ENCODE data around the gene MYLK. TPM values are rescaled to one million over a fixed set of nuclear protein-coding genes. Genes with fewer than 3 reads are reported as not detected.

The MYLK gene
- total RNA-seq, 1 donor from 2014 or later: 50.5 TPM

GRCh38 chr3:123876858-123877257, 7.3 kb downstream of the MYLK start:
- TF ChIP-seq CTCF (IDR thresholded peaks at IDR 0.05; ENCODE audit: insufficient read depth, low read depth, low read length) (peak; percentile 5), EZH2 (IDR thresholded peaks at IDR 0.05; ENCODE audit: insufficient read depth, low read length) (no peak)
- Histone ChIP-seq H3K4me1 (ENCODE audit: insufficient read depth, low read length) (peaks cover 11% of the 10 kb centered on the region), H3K9ac (ENCODE audit: low read length) (no peak overlapping the region), H3K4me2 (ENCODE audit: low read length) (no peak overlapping the region), H3K79me2 (ENCODE audit: insufficient read depth, low read length) (peaks cover 83% of the 10 kb centered on the region), H3K27ac (ENCODE audit: low read depth, low read length) (no peak overlapping the region), H3K36me3 (ENCODE audit: insufficient read depth, low read length) (peaks cover 12% of the 10 kb centered on the region), H3K9me3 (ENCODE audit: insufficient read depth, low read depth, low read length) (no peaks in the 10 kb centered on the region), H3K27me3 (ENCODE audit: insufficient read depth, low read length) (no peaks in the 10 kb centered on the region), H2AFZ (ENCODE audit: low read depth, low read length) (no peak overlapping the region), H3K4me3 (ENCODE audit: insufficient read depth, low read depth, low read length) (no peak overlapping the region), H4K20me1 (ENCODE audit: insufficient read depth, low read length) (peaks cover 14% of the 10 kb centered on the region)
- Mint-ChIP-seq H3K4me3 (ENCODE audit: unreplicated experiment) (no peak overlapping the region), H3K4me1 (ENCODE audit: low read depth, unreplicated experiment) (peaks cover 8% of the 10 kb centered on the region), H3K9me3 (ENCODE audit: unreplicated experiment) (no peaks in the 10 kb centered on the region), H3K36me3 (ENCODE audit: low read depth, unreplicated experiment) (peaks cover 25% of the 10 kb centered on the region), H3K27me3 (ENCODE audit: low read depth, unreplicated experiment) (no peaks in the 10 kb centered on the region), H3K27ac (ENCODE audit: unreplicated experiment) (no peak overlapping the region)
- FAIRE-seq (no peak), DNase-seq (ENCODE audit: low read depth) (no peak)

GRCh38 chr3:123872621-123873020, 11.5 kb downstream of the MYLK start:
- no peak for TF ChIP-seq EZH2 (IDR thresholded peaks at IDR 0.05; ENCODE audit: insufficient read depth, low read length)
- TF ChIP-seq CTCF (IDR thresholded peaks at IDR 0.05; ENCODE audit: insufficient read depth, low read depth, low read length): no peak
- Mint-ChIP-seq H3K36me3 (ENCODE audit: low read depth, unreplicated experiment) (peaks cover 21% of the 10 kb centered on the region), H3K4me1 (ENCODE audit: low read depth, unreplicated experiment) (peaks cover 13% of the 10 kb centered on the region), H3K4me3 (ENCODE audit: unreplicated experiment) (no peak overlapping the region), H3K9me3 (ENCODE audit: unreplicated experiment) (peaks cover 3% of the 10 kb centered on the region), H3K27ac (ENCODE audit: unreplicated experiment) (no peak overlapping the region), H3K27me3 (ENCODE audit: low read depth, unreplicated experiment) (no peaks in the 10 kb centered on the region)
- Histone ChIP-seq H3K79me2 (ENCODE audit: insufficient read depth, low read length) (peaks cover 89% of the 10 kb centered on the region), H3K4me2 (ENCODE audit: low read length) (peak overlapping the region; percentile 4), H3K9ac (ENCODE audit: low read length) (no peak overlapping the region), H3K9me3 (ENCODE audit: insufficient read depth, low read depth, low read length) (no peaks in the 10 kb centered on the region), H3K36me3 (ENCODE audit: insufficient read depth, low read length) (peaks cover 5% of the 10 kb centered on the region), H2AFZ (ENCODE audit: low read depth, low read length) (no peak overlapping the region), H3K27me3 (ENCODE audit: insufficient read depth, low read length) (no peaks in the 10 kb centered on the region), H3K4me3 (ENCODE audit: insufficient read depth, low read depth, low read length) (no peak overlapping the region), H4K20me1 (ENCODE audit: insufficient read depth, low read length) (no peaks in the 10 kb centered on the region), H3K27ac (ENCODE audit: low read depth, low read length) (peak overlapping the region; percentile 8), H3K4me1 (ENCODE audit: insufficient read depth, low read length) (peaks cover 19% of the 10 kb centered on the region)
- FAIRE-seq: no peak
- DNase-seq (ENCODE audit: low read depth): no peak

- Histone ChIP-seq H3K27ac (ENCODE audit: low read depth, low read length) (peak overlapping the region; percentile 8), H3K36me3 (ENCODE audit: insufficient read depth, low read length) (peaks cover 2% of the 10 kb centered on the region), H3K4me1 (ENCODE audit: insufficient read depth, low read length) (peaks cover 19% of the 10 kb centered on the region), H3K4me2 (ENCODE audit: low read length) (peak overlapping the region; percentile 4), H3K27me3 (ENCODE audit: insufficient read depth, low read length) (no peaks in the 10 kb centered on the region), H4K20me1 (ENCODE audit: insufficient read depth, low read length) (no peaks in the 10 kb centered on the region), H3K4me3 (ENCODE audit: insufficient read depth, low read depth, low read length) (no peak overlapping the region), H2AFZ (ENCODE audit: low read depth, low read length) (no peak overlapping the region), H3K9me3 (ENCODE audit: insufficient read depth, low read depth, low read length) (no peaks in the 10 kb centered on the region), H3K9ac (ENCODE audit: low read length) (no peak overlapping the region), H3K79me2 (ENCODE audit: insufficient read depth, low read length) (peaks cover 89% of the 10 kb centered on the region)
- H3K4me3 Mint-ChIP-seq (ENCODE audit: unreplicated experiment): no peak overlapping the region
- no peak overlapping the region for H3K27ac Mint-ChIP-seq (ENCODE audit: unreplicated experiment)
- DNase-seq (ENCODE audit: low read depth): peak; percentile 80
- no peak for FAIRE-seq
- peaks cover 3% of the 10 kb centered on the region for H3K9me3 Mint-ChIP-seq (ENCODE audit: unreplicated experiment)
- peaks cover 22% of the 10 kb centered on the region for H3K36me3 Mint-ChIP-seq (ENCODE audit: low read depth, unreplicated experiment)
- H3K4me1 Mint-ChIP-seq (ENCODE audit: low read depth, unreplicated experiment): peaks cover 13% of the 10 kb centered on the region
- H3K27me3 Mint-ChIP-seq (ENCODE audit: low read depth, unreplicated experiment): peaks cover under 1% of the 10 kb centered on the region
- TF ChIP-seq EZH2 (IDR thresholded peaks at IDR 0.05; ENCODE audit: insufficient read depth, low read length) (no peak), CTCF (IDR thresholded peaks at IDR 0.05; ENCODE audit: insufficient read depth, low read depth, low read length) (no peak)
Observed at GRCh38 chr3:123871946-123872345, 12.2 kb downstream of the MYLK start.

All from astrocyte (in vitro differentiated cells and primary cell).